ENCODE results near the gene NUP98.
"Not testable (repeated sequence)": the region's sequence is repeated elsewhere in the genome, so short reads cannot be mapped to it uniquely, and the experiment has no call there.

Gene NUP98

GRCh38 chr11:3799143-3799542 lies 1.8 kb upstream of the NUP98 start:
- no peak for DNase-seq (ENCODE audit: low spot score)

- DNase-seq (ENCODE audit: low spot score), result no peak
These were observed 489 bp downstream of the NUP98 start for GRCh38 chr11:3796801-3797328.

DNA sequence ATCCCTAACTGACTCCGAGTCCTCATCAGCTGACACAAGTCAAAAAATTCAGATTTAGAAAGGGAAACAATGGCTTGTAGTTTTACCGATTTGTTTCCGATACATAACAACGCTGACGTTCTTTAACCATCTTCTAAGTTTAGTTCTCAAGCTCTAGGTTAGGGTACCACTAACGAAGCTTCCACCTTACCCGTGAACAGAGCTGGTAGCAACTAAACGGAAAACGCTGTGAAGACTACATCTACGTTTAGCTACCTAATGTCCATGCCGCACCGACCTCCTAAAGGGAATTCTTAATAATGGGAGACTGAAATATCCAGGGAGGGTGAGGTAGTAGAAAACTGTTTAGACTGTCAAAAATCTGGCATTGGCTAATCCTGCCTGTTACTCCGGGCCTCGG lies 1.0 kb downstream of the NUP98 start:
- DNase-seq (ENCODE audit: low spot score), result no peak

GRCh38 chr11:3796002-3796311 lies 1.4 kb downstream of the NUP98 start:
- DNase-seq (ENCODE audit: low spot score), result no peak

DNA sequence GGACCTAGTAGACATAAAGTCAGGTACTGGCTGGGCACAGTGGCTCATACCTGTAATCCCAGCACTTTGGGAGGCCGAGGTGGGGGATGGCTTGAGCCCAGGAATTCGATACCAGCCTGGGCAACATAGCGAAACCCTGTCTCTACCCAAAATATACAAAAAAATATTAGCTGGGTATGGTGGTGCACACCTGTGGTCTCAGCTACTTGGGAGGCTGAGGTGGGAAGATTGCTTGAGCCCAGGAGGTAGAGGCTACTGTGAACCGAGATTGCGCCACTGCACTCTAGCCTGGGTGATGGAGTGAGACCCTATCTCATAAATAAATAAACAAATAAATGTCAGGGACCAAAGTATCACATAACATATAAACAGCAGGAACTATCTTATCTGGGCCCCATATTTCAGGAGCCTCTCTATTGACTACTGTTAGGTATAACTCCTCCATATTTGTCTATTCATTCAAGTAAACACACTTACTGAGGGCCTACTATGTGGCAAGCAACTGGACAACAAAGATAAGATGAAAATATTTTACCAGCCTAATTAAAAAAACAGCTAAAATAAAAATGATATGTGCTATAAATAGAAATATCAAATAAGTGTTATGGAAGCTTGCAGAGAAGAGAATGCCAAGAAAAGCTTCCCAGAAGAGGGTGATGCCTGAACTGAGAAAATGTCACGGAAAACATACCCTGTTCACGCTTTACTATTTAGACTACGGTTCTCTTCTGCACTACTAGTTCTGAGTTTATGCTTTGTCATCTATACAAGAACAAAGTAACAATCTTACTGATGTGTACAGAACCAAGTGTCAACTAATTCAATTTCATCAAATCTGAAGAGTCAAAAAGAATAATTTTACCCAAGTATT lies 2.0 kb downstream of the NUP98 start:
- DNase-seq (ENCODE audit: low spot score), result no peak

- DNase-seq (ENCODE audit: low spot score), result not testable (repeated sequence)
These were observed 3.0 kb downstream of the NUP98 start for GRCh38 chr11:3794387-3794786.

- no peak for DNase-seq (ENCODE audit: low spot score)
These were observed 10.4 kb downstream of the NUP98 start for GRCh38 chr11:3786781-3787428.

DNA sequence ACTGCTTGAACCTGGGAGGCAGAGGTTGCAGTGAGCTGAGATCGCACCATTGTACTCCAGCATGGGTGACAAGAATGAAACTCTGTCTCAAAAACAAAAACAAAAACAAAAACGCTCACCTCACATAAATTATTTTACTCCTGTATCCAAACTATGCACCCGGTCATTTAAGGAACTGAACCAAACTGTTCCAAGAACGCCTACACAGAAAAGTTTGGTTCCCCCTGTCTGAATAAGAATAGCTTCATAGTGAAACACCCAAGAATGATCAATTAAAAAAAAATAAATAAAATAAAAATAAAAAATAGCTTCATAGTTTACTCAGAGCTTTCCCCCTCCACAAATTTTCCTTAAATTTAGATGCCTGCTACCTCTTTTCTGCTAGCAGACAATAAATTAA lies 13.7 kb downstream of the NUP98 start:
- DNase-seq (ENCODE audit: low spot score), result no peak

DNA sequence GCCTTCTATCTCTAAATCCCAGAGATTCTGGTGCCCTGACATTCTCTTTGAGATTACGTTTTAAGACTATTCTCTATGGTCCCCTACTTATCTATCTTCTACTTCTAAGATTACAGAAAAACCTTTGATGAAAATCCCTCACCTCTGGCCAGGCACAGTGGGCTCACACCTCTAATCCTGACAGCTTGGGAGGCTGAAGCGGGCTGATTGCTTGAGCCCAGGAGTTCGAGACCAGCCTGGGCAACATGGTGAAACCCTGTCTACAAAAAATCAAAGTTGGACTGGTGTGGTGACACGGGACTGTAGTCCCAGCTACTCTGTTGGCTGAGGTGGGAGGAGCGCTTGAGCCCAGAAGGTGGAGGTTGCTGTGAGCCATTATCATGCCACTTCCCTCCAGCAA lies 14.4 kb downstream of the NUP98 start:
- DNase-seq (ENCODE audit: low spot score), result no peak

GRCh38 chr11:3781423-3781822 lies 15.9 kb downstream of the NUP98 start:
- DNase-seq (ENCODE audit: low spot score), result no peak

DNA sequence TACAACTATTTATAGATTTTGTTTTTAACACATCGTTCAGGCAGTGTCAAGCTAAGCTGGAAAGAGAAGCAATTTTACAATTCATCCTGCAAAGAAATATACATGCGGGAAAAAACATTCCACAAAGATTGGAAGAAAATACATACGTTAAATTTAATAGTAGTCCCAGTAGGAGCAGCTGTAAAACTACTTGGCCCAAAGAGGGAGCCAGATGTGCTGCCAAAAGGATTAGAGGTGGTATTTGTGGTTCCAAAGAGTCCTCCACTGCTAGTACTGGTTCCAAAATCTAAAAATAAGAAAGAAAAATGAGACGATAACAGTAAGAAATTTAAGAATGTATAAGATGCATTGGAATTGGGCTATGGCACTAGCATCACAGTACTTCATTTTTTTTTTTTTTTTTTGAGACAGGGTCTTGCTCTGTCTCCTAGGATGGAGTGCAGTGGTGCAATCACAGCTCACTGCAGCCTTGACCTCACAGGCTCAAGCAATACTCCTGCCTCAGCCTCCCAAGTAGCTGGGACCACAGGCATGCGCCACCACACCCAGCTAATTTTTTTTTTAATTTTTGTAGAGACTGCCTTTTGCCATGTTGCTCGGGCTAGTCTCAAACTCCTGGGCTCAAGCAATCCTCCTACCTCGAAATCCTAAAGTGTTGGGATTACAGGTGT lies 21.5 kb downstream of the NUP98 start:
- no peak for DNase-seq (ENCODE audit: low spot score)

DNA sequence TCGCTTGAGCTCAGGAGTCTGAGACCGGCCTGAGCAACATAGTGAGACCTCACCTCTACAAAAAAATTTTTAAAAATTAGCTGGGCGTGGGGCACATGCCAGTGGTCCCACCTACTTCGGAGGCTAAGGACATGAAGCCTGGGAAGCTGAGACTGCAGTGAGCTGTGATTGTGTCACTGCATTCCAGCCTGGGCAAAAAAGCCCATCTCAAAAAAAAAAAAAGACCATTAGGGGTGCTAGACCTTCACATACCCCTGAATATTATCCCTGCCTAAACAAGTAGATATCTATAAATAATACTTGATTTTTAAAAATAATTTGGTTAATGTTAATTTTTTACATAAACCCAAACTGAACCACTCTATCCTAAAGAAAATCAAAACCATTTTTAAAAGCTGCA lies 24.2 kb downstream of the NUP98 start:
- DNase-seq (ENCODE audit: low spot score), result no peak

- no peak for DNase-seq (ENCODE audit: low spot score)
These were observed 29.8 kb downstream of the NUP98 start for GRCh38 chr11:3767536-3767935.

DNA sequence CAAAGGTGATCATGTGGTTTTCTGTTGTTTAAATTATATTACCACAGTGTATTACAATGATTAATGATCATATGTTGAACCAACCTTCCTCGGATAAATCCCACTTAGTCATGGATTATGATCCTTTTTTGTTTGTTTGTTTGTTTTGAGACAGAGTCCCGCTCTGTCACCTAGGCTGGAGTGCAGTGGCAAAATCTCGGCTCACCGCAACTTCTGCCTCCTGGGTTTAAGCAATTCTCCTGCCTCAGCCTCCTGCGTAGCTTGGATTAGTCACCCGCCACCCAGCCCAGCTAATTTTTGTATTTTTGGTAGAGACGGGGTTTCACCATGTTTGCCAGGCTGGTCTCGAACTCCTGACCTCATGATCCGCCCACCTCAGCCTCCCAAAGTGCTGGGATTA lies 30.5 kb downstream of the NUP98 start:
- not testable (repeated sequence) for DNase-seq (ENCODE audit: low spot score)

DNA sequence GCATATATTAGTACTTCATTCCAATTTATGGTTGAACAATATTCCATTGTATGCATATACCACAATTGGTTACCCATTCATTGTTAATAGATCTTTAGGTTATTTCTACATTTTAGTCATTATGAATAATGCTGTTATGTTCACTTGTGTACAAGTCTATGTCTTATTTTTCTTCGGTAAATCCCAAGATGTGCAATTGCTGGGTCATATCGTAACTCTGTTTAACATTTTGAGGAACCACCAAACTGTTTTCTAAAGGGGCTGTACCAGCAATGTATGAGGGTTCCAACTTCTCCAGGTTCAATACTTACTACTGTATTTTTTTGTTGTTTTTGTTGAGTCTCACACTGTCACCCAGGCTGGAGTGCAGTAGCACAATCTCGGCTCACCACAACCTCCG lies 33.1 kb downstream of the NUP98 start:
- DNase-seq (ENCODE audit: low spot score), result no peak

- no peak for DNase-seq (ENCODE audit: low spot score)
These were observed 42.2 kb downstream of the NUP98 start for GRCh38 chr11:3755151-3755550.

- DNase-seq (ENCODE audit: low spot score), result no peak
These were observed 44.2 kb downstream of the NUP98 start for GRCh38 chr11:3753110-3753509.

- peak; percentile 35 for DNase-seq (ENCODE audit: low spot score)
These were observed 49.6 kb downstream of the NUP98 start for GRCh38 chr11:3747704-3748103.

- DNase-seq (ENCODE audit: low spot score), result no peak
These were observed 52.2 kb downstream of the NUP98 start for GRCh38 chr11:3745161-3745560.

GRCh38 chr11:3738723-3739122 lies 58.6 kb downstream of the NUP98 start:
- no peak for DNase-seq (ENCODE audit: low spot score)

- no peak for DNase-seq (ENCODE audit: low spot score)
These were observed 59.1 kb downstream of the NUP98 start for GRCh38 chr11:3738241-3738640.

GRCh38 chr11:3737386-3737933 lies 59.9 kb downstream of the NUP98 start:
- DNase-seq (ENCODE audit: low spot score), result no peak

DNA sequence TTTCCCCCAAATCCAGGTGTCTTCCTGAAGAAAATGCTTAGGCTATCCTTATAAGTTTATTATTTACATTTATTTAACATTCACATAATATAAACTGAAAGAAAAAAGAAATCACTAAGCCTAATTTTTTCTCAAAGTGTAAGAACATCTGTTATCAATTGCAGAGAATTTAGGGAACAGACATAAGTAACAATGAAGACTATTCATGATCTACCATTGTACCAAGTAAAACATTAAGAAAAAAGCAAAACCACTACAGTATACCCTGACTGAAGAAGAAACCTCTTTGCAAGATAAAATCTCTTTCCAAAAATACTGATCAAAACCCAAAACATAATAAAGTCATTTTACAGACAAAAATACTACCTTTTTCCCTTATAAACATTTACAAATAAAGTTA lies 60.5 kb downstream of the NUP98 start:
- no peak for DNase-seq (ENCODE audit: low spot score)
